ENCODE measurements around the gene UPP2.

The UPP2 gene

DNA sequence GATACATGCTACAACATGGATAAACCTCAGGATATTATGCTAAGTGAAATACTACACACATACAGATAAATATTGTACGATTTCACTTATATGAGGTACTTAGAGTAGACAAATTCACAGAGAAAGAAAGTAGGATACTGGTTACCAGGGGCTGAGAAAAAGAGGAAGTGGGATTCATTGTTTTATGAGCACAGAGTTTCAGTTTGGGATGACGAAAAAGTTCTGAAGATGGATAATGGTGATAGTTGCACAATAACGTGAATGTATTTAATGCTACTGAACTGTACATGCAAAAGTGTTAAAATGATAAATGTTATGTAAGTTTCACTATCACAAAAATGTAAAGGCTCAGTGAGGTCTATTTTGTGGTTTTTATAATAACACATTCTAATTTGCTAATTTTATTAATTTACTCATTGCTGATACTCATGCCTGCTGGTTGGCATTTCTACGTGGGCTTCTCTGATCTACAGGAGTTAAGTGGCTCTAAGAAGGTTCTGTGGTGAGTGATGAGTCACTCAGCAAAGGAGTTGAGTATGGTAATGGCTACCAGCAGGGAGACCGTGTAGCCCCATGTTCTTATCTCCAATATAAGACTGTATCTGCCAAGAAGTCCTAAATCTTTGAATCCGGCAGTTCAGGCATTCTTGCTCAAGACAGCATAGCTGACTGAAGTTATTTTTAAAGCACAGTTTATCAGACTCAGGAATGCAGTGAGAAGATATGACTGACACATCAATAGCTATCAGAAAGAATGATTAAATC, 41.1 kb downstream of the UPP2 start:
- DNase-seq = peak; percentile 23

GRCh38 chr2:158143703-158144360, 42.2 kb downstream of the UPP2 start:
- DNase-seq = no peak

GRCh38 chr2:158144914-158145625, 43.4 kb downstream of the UPP2 start:
- no peak for DNase-seq

GRCh38 chr2:158153270-158154015, 51.8 kb downstream of the UPP2 start:
- no peak for DNase-seq

DNA sequence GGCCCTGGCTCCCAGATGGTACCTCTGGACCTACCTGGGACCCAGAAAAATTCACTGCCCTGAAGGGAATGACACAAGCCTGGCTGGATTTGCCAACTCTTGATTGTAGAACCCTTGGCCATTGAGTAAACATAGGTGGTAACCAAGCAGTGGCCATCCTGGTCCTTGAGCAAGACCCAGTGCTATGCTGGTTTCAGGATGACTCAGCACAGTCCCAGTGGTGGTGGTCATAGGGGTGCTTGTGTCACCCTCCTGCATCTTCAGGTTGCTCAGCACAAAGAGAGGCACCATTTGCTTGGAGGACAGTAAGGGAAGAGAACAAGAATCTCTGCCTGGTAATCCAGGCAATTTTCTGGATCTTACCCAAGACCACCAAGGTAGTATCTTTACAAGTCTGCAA, 52.9 kb downstream of the UPP2 start:
- DNase-seq = no peak

- DNase-seq = no peak
Observed at GRCh38 chr2:158172719-158173118, 71.0 kb downstream of the UPP2 start.

- DNase-seq = no peak
Observed at GRCh38 chr2:158174495-158174894, 72.8 kb downstream of the UPP2 start.

- DNase-seq = no peak
Observed at GRCh38 chr2:158174956-158175355, 73.3 kb downstream of the UPP2 start.

DNA sequence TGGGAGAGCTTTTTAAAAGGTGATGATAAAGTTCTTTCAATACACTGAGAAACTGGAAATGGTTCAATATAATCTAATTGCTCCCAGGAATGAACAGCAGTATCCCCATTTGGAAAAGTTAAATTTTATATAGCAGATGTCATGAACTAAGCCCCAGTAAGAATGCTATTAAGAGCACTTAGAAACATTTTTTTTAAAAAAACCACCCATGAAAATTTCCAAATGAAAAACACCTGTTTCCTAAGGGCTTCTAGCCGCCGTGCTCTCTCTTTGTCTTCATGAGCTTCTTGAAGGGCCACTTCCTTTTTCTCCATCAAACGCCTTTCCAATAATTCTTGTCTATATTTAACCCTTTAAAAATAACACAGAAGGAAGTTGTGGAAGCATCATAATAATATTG, 77.0 kb downstream of the UPP2 start:
- no peak for DNase-seq

DNA sequence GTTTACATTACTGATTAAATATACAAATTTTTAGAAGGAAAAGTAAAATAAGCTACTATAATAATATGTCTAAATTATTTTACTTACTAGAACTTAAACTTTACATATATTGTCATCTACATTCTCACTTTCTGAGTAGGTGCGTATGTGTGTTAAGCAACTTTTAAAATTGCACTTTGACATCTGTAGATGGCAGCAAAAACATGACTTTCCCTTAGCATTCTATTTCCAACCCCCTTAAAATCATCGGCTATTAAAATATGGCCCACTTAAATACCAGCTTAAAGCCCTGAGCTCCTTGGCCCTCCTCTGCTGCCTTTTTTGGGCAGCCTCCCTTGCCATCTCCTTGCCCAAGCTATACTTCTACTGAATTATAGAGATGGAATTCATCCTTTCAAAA, 78.0 kb downstream of the UPP2 start:
- no peak for DNase-seq

- no peak for DNase-seq
Observed at GRCh38 chr2:158181171-158181570, 79.5 kb downstream of the UPP2 start.

DNA sequence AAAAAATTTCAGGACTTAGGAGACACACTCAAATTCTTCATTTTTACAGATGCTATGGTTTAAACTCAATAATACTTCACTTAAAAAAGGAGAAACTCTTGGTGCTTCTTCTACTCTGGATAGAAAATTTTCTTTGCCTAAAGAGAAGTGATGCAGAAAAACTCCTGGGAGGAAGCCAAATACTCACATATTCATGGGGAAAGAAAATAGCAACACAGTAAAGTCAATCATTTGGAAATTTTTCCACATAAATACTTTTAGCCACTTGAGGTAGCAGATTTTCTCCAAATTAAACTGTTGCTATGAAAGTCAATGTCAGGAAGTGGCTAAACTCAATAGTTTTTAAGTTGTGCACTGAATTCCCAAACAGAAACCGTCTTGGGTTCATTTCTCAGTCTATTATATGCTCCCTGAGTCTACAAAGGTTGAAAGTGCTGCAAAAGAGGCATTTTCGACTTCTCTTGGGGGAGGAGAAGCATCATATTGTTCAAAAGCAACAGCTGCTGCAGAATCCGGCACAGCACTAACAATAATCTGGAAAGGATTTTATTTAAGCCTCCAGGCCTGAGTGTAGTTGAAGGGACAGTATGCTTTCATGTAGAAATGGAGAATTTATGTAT, 81.1 kb downstream of the UPP2 start:
- no peak for DNase-seq

DNA sequence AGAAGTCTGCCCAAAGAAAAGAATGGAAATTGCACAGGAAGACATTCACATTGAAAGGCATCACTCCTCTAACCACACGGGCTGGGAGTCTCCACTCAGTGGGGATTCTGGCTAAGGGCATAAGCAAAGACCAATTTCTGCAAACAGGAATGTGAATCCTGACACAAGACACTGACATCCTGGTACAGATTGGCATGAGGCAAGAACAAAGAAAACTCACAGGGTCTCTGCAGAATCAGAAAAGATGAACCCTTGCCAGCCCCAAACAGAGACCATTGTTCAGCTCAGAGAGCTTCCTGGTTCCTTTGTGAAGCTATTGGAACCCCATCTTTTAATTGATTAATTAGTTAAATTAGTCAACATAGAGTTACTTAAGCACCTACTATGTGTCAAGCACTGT, 82.3 kb downstream of the UPP2 start:
- no peak for DNase-seq

- DNase-seq = no peak
Observed at GRCh38 chr2:158184556-158185343, 83.1 kb downstream of the UPP2 start.
